Colonic mucosa (tissue), 4 donors: ENCODE data around the gene URB1. TPM values are rescaled to one million over a fixed set of nuclear protein-coding genes. Genes with fewer than 3 reads are reported as not detected.
A peak's percentile ranks its signal among the peaks of the same experiment; 100 is the strongest.
"Not testable (repeated sequence)": the region's sequence is repeated elsewhere in the genome, so short reads cannot be mapped to it uniquely, and the experiment has no call there.

ENCODE experiments used
- DNase-seq: peaks from one replicate; pipeline ENCODE4 v3.0.0-alpha.2; 2020
- H3K27ac ChIP-seq: fragments of 200-600 bp; one replicate; pipeline ENCODE4 v1.8.0; 2021
- H3K27me3 ChIP-seq: fragments of 200-600 bp; one replicate; pipeline ENCODE4 v1.8.0; 2021
- H3K36me3 ChIP-seq: fragments of 200-600 bp; one replicate; pipeline ENCODE4 v1.8.0; 2021
- H3K4me1 ChIP-seq: fragments of 200-600 bp; one replicate; pipeline ENCODE4 v1.8.0; 2021; ENCODE audit warnings: mild to moderate bottlenecking
- H3K4me3 ChIP-seq: fragments of 200-600 bp; one replicate; pipeline ENCODE4 v1.8.0; 2021
- H3K9ac ChIP-seq, 2 donors: one replicate each; pipeline ENCODE4 v1.7.0; 2013; ENCODE audit warnings: control low read depth in 2 of 2, low read depth in 2 of 2, low read length in 2 of 2
- H3K9me3 ChIP-seq: fragments of 200-600 bp; one replicate; pipeline ENCODE4 v1.8.0; 2021
- CTCF ChIP-seq: fragments of 200-600 bp; IDR thresholded peaks from one replicate; pipeline ENCODE4 v1.8.0; 2022; ENCODE audit warnings: antibody characterized with exemption, mild to moderate bottlenecking
- intact Hi-C: fragments of 100-400 bp; cut with DNase I; formaldehyde crosslinking; loops from one replicate; pipeline ENCODE4 v1.14.1; 2022
- total RNA-seq, 2 donors: library from RNA; stranded (reverse); fragmentation: NEBNext Ultra II Directional in 1 of 2; extraction: Animal tissue kit (Norgen Biotek cat#: 25700) in 1 of 2; gene quantifications; one replicate each; pipeline ENCODE4 v1.2.1, GENCODE V29; 2021
- donor health status: healthy.
- donor health status: DM: no; HTN: no; CAD: no.
- donor health status: DM: no; HTN: no; CAD: no.

Gene URB1
- 10 to 100 TPM in 1 of 2 donors, 1 to 10 TPM in 1; 6.1 to 16.4 TPM for total RNA-seq

- TF ChIP-seq CTCF, result no peak
- peak within 1 kb of the TSS; percentile 75 to 77 for H3K9ac ChIP-seq
- intact Hi-C loops, result no loop called here
Measured at GRCh38 chr21:32392880-32393676, at the start of gene URB1. Gene URB1, minus strand, starts transcription at chr21:32393012. Its CDS starts 102 bp downstream, at chr21:32392910.

GRCh38 chr21:32437729-32438128 is 44.9 kb upstream of the URB1 start:
- Histone ChIP-seq H3K4me3 (no peak overlapping the region), H3K4me1 (no peaks in the 10 kb centered on the region), H3K36me3 (no peaks in the 10 kb centered on the region), H3K9me3 (no peaks in the 10 kb centered on the region), H3K9ac (no peak overlapping the region), H3K27me3 (no peaks in the 10 kb centered on the region), H3K27ac (no peak overlapping the region)
- intact Hi-C loops, result no loop called here
- no peak for DNase-seq
- TF ChIP-seq CTCF, result no peak

More at GRCh38 chr21:32392880-32393676, at the start of gene URB1:
- peak within 1 kb of the TSS; percentile 100 for H3K4me3 ChIP-seq
- H3K36me3 ChIP-seq, result no peaks in the 10 kb centered on the region
- H3K9me3 ChIP-seq, result no peaks in the 10 kb centered on the region
- peak within 1 kb of the TSS; percentile 72 for H3K27ac ChIP-seq
- H3K4me1 ChIP-seq, result peaks cover 9% of the 10 kb centered on the region
- peak; percentile 97 for DNase-seq
- H3K27me3 ChIP-seq, result no peaks in the 10 kb centered on the region

GRCh38 chr21:32432982-32433660 is 40.3 kb upstream of the URB1 start:
- DNase-seq, H3K27ac ChIP-seq, H3K36me3 ChIP-seq: not testable (repeated sequence)

GRCh38 chr21:32427958-32428623 is 35.3 kb upstream of the URB1 start:
- H3K4me1 ChIP-seq, result no peaks in the 10 kb centered on the region
- no peaks in the 10 kb centered on the region for H3K36me3 ChIP-seq
- no peaks in the 10 kb centered on the region for H3K27me3 ChIP-seq
- H3K9me3 ChIP-seq, result no peaks in the 10 kb centered on the region
- H3K9ac ChIP-seq, result no peak overlapping the region
- intact Hi-C loops, result no loop called here
- H3K4me3 ChIP-seq, result no peak overlapping the region
- TF ChIP-seq CTCF, result no peak
- no peak overlapping the region for H3K27ac ChIP-seq
- DNase-seq, result no peak

More at GRCh38 chr21:32432982-32433660, 40.3 kb upstream of the URB1 start:
- H3K9ac ChIP-seq, H3K4me3 ChIP-seq, H3K9me3 ChIP-seq, H3K27me3 ChIP-seq, H3K4me1 ChIP-seq, intact Hi-C loops: not testable (repeated sequence)

- TF ChIP-seq CTCF, result no peak
- no peak overlapping the region for H3K4me3 ChIP-seq
- DNase-seq, result no peak
- no peaks in the 10 kb centered on the region for H3K27me3 ChIP-seq
- intact Hi-C loops, result no loop called here
- no peaks in the 10 kb centered on the region for H3K36me3 ChIP-seq
- H3K27ac ChIP-seq, result no peak overlapping the region
- no peaks in the 10 kb centered on the region for H3K9me3 ChIP-seq
- H3K9ac ChIP-seq, result no peak overlapping the region
- H3K4me1 ChIP-seq, result no peaks in the 10 kb centered on the region
Measured at GRCh38 chr21:32426592-32427051, 33.8 kb upstream of the URB1 start.
